Measurements from ENCODE around the gene GSC2.

- TF ChIP-seq CTCF (IDR thresholded peaks at IDR 0.05; ENCODE audit: insufficient read depth, low read length) (no peak), POLR2AphosphoS5 (IDR thresholded peaks at IDR 0.05; ENCODE audit: low read depth) (no peak), REST (IDR thresholded peaks at IDR 0.05; ENCODE audit: insufficient replicate concordance, low read depth) (no peak), GABPA (IDR thresholded peaks at IDR 0.05; ENCODE audit: low read depth) (no peak)
These were observed 46.0 kb upstream of the GSC2 start for GRCh38 chr22:19195796-19196731.

Data from HL-60 (cell line).